Naive thymus-derived CD4-positive, alpha-beta T cell (primary cell): Measurements from ENCODE around the gene ZNF526. TPM values are rescaled to one million over a fixed set of nuclear protein-coding genes. Genes with fewer than 3 reads are reported as not detected.

Source experiments
- ATAC-seq: fragments of 150-1000 bp; cut with Tn5 transposase; 2 replicates; pipeline ENCODE4 v1.10.0; 2021; ENCODE audit warnings: mild to moderate bottlenecking, moderate library complexity
- CTCF ChIA-PET: fragments of 350-600 bp; sonication (Branson Sonifier 250); formaldehyde crosslinking; loops from one replicate; lab custom pipeline; 2021; ENCODE audit warnings: antibody characterized with exemption; lab: Charles Lee
- POLR2A ChIA-PET: fragments of 350-600 bp; sonication (Branson Sonifier 250); formaldehyde crosslinking; loops from one replicate; lab custom pipeline; 2021; ENCODE audit warnings: antibody characterized with exemption, inconsistent platforms; lab: Charles Lee
- DNase-seq, 9 donors: peaks; one replicate each; pipeline versions ENCODE4 v3.0.0 to v3.0.0-alpha.2; 2020 to 2022; ENCODE audit warnings: mixed read lengths in 1 of 9
- H3K27ac ChIP-seq: one replicate; pipeline ENCODE4 v1.7.0; 2013; ENCODE audit warnings: mild to moderate bottlenecking, low read depth, low read length, moderate library complexity
- H3K27me3 ChIP-seq, 2 donors: one replicate each; pipeline ENCODE4 v1.7.0; 2013; ENCODE audit warnings: low read length in 2 of 2, mild to moderate bottlenecking in 2 of 2, moderate library complexity in 2 of 2; ENCODE audit not compliant: control insufficient read depth in 2 of 2, insufficient read depth in 2 of 2
- H3K36me3 ChIP-seq, 3 experiments: 1 replicate in 2 of 3; 2 replicates in 1 of 3; pipeline ENCODE4 v1.7.0; 2013; ENCODE audit warnings: low read length in 3 of 3, mild to moderate bottlenecking in 3 of 3, moderate library complexity in 1 of 3; ENCODE audit not compliant: insufficient read depth in 3 of 3, control insufficient read depth in 2 of 3
- H3K4me1 ChIP-seq, 2 donors: one replicate each; pipeline ENCODE4 v1.7.0; 2013; ENCODE audit warnings: low read length in 2 of 2, mild to moderate bottlenecking in 2 of 2, moderate library complexity in 1 of 2; ENCODE audit not compliant: control insufficient read depth in 2 of 2, insufficient read depth in 2 of 2
- H3K4me3 ChIP-seq: 2 replicates; pipeline ENCODE4 v1.7.0; 2013; ENCODE audit warnings: mild to moderate bottlenecking, low read length
- H3K9me3 ChIP-seq, 3 experiments: 1 replicate in 2 of 3; 2 replicates in 1 of 3; pipeline ENCODE4 v1.7.0; 2013; ENCODE audit warnings: low read length in 3 of 3; ENCODE audit not compliant: control insufficient read depth in 2 of 3
- H3K27ac Mint-ChIP-seq, 9 donors: one replicate each; pipeline ENCODE4 v1.8.0; 2020 to 2022; ENCODE audit warnings: mixed read lengths in 9 of 9, mild to moderate bottlenecking in 8 of 9, moderate library complexity in 5 of 9, inconsistent platforms in 2 of 9
- H3K27me3 Mint-ChIP-seq, 5 donors: one replicate each; pipeline ENCODE4 v1.8.0; 2021 to 2022; ENCODE audit warnings: mixed read lengths in 5 of 5, mild to moderate bottlenecking in 1 of 5
- H3K36me3 Mint-ChIP-seq, 5 donors: one replicate each; pipeline ENCODE4 v1.8.0; 2020 to 2022; ENCODE audit warnings: mixed read lengths in 5 of 5, mild to moderate bottlenecking in 3 of 5, inconsistent platforms in 1 of 5
- H3K4me1 Mint-ChIP-seq, 7 donors: one replicate each; pipeline ENCODE4 v1.8.0; 2020 to 2022; ENCODE audit warnings: mixed read lengths in 7 of 7, mild to moderate bottlenecking in 3 of 7, inconsistent platforms in 1 of 7
- H3K4me3 Mint-ChIP-seq, 10 donors: one replicate each; pipeline ENCODE4 v1.8.0; 2020 to 2022; ENCODE audit warnings: mild to moderate bottlenecking in 10 of 10, mixed read lengths in 10 of 10, moderate library complexity in 6 of 10, inconsistent platforms in 2 of 10
- H3K9me3 Mint-ChIP-seq, 11 donors: one replicate each; pipeline ENCODE4 v1.8.0; 2020 to 2022; ENCODE audit warnings: mixed read lengths in 11 of 11, mild to moderate bottlenecking in 4 of 11, inconsistent platforms in 1 of 11, moderate library complexity in 1 of 11
- intact Hi-C, 2 donors: fragments of 100-400 bp; cut with micrococcal nuclease; formaldehyde crosslinking; loops; one replicate each; pipeline ENCODE4 v1.15.1; 2023
- polyA plus RNA-seq, 2 donors: library from polyadenylated mRNA; unstranded; fragments of 300-500 nt; fragmentation: Illumina TruSeq; gene quantifications; one replicate each; pipeline ENCODE4 v1.2.3, GENCODE V29; 2021
- total RNA-seq, 6 experiments: library from RNA in 5 of 6; stranded (reverse) in 5 of 6; gene quantifications; 1 replicate in 5 of 6; 2 replicates in 1 of 6; pipeline ENCODE4 v1.2.3 and lab custom pipeline; 2021 to 2026

ZNF526 gene
- total and polyA plus RNA-seq, 7 experiments from 2014 or later, result 4.0 to 25.2 (median 11.8) TPM

DNA sequence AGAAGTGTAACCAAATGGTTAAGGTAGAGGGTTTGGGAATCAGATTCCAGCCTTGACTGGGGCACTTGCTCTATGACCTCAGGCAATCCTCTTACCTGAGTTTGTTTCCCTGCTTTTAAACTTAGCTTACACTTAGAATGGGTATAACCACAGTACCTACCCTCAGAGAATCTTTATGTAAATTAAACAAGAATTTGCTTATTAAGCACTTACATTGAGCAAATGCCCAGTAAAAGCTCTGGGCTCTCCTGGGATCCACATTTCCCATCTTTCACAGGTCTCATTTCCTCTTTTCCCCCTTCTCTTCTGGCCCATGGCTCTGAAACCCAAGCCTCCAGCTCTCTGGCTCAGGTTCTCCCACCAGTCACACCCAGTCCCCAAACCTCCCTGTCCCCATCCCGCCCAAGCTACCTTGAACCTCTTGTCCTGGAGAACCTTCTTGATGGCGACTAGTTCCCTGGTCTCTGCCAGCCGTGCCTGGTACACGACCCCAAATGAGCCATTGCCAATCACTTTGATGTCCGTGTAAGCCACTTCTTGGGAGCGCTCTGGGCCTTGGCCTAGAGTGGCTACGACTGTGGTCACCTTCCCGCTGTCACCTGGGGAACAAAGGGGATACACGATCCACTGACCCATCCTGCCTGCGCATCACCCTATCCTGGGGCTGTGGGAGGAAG, 19.6 kb downstream of the ZNF526 start:
- Mint-ChIP-seq H3K4me1 (peaks cover 37 to 62% (median 48%) of the 10 kb centered on the region in 7 donors), H3K27ac (peak overlapping the region in 7 of 9 donors; percentile 36 to 83 (median 72)), H3K36me3 (peaks cover 0 to 23% (median 5%) of the 10 kb centered on the region in 5 donors), H3K27me3 (no peaks in the 10 kb centered on the region), H3K9me3 (no peaks in the 10 kb centered on the region), H3K4me3 (peak overlapping the region in 5 of 10 donors; percentile 3 to 72 (median 38))
- intact Hi-C loops, result loop anchor here (5.0 to 10.0 kb wide), 3 partner anchors 183 to 1797 kb away; partner anchors contain the start of genes SERTAD3 (in 2 of the 2) and ARHGEF1 (in 1 of the 2)
- Histone ChIP-seq H3K4me3 (no peak overlapping the region), H3K27me3 (no peaks in the 10 kb centered on the region), H3K27ac (peak overlapping the region; percentile 2), H3K4me1 (peaks cover 24 to 38% of the 10 kb centered on the region in 2 donors), H3K36me3 (peaks cover 6 to 41% (median 16%) of the 10 kb centered on the region in 3 experiments), H3K9me3 (no peaks in the 10 kb centered on the region)
- CTCF ChIA-PET, result interaction anchor here (1.4 to 2.1 kb wide), 3 partner anchors 20 to 131 kb away, joined by 3 to 7 read pairs (median 3); no protein-coding TSS in a partner anchor
- POLR2A ChIA-PET, result interaction anchor here (0.5 to 8.2 kb wide), 4 partner anchors 15 to 378 kb away, joined by 3 to 84 read pairs (median 4); partner anchors contain the start of genes DEDD2 and ZNF526
- ATAC-seq, result no peak
- no peak for DNase-seq

DNA sequence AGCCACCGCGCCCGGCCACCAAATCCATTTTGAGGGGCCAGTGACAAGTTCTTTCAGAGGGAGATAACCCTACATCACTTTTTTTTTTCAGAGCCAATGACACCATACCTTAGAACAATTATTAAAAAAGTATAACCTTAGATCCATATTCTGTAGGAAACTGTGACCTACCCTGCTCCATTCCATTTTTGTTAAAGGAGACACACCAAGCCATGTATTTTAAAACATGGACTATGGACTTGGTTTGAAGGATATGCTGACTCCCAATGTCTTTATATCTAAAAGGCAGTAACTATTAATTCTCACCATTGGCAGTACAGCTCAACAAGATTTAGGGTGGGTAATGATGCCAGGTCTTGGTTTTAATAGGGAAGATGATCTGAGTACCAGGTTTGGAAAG, 21.2 kb downstream of the ZNF526 start:
- DNase-seq (no peak), ATAC-seq (no peak)
- Mint-ChIP-seq H3K4me3 (peak overlapping the region; percentile 72 to 92 (median 86)), H3K9me3 (no peaks in the 10 kb centered on the region), H3K27me3 (no peaks in the 10 kb centered on the region), H3K4me1 (peaks cover 41 to 64% (median 56%) of the 10 kb centered on the region in 7 donors), H3K36me3 (peaks cover 0 to 16% (median 4%) of the 10 kb centered on the region in 5 donors), H3K27ac (peak overlapping the region in 8 of 9 donors; percentile 59 to 95 (median 78))
- H3K27ac ChIP-seq, result peak overlapping the region; percentile 95
- H3K9me3 ChIP-seq, result no peaks in the 10 kb centered on the region
- POLR2A ChIA-PET, result interaction anchor here (0.6 to 8.2 kb wide), 7 partner anchors 8 to 109 kb away, joined by 3 to 84 read pairs (median 4); partner anchors contain the start of genes DEDD2, POU2F2 and ZNF526
- CTCF ChIA-PET, result interaction anchor here (0.7 to 5.7 kb wide), 2 partner anchors 13 to 21 kb away, joined by 5 to 24 read pairs; partner anchors contain the start of gene ZNF526
- peaks cover 28 to 42% of the 10 kb centered on the region in 2 donors for H3K4me1 ChIP-seq
- H3K36me3 ChIP-seq, result peaks cover 6 to 25% (median 6%) of the 10 kb centered on the region in 3 experiments
- intact Hi-C loops, result loop anchor here (5.0 to 10.0 kb wide), 3 partner anchors 181 to 1799 kb away; partner anchors contain the start of genes SERTAD3 (in 2 of the 2) and ARHGEF1 (in 1 of the 2)
- no peaks in the 10 kb centered on the region for H3K27me3 ChIP-seq
- peak overlapping the region; percentile 78 for H3K4me3 ChIP-seq

GRCh38 chr19:42242069-42242511, 22.0 kb downstream of the ZNF526 start:
- ATAC-seq, result no peak
- DNase-seq, result no peak
- POLR2A ChIA-PET, result interaction anchor here (0.6 to 8.2 kb wide), 17 partner anchors 9 to 879 kb away, joined by 3 to 84 read pairs (median 5); partner anchors contain the start of genes CIC, DEDD2, PAFAH1B3 and POU2F2

GRCh38 chr19:42242512-42243409, 22.6 kb downstream of the ZNF526 start, which contains the start of gene GSK3A:
TSS of gene GSK3A (minus strand) at chr19:42242602. CDS start at chr19:42242465, 137 bp downstream.
- Mint-ChIP-seq H3K36me3 (peaks cover 0 to 10% (median 4%) of the 10 kb centered on the region in 5 donors), H3K4me3 (peak within 1 kb of the TSS; percentile 83 to 97 (median 96)), H3K4me1 (peaks cover 39 to 66% (median 60%) of the 10 kb centered on the region in 7 donors), H3K9me3 (no peaks in the 10 kb centered on the region), H3K27ac (peak within 1 kb of the TSS; percentile 89 to 99 (median 96)), H3K27me3 (no peaks in the 10 kb centered on the region)
- ATAC-seq (peak; percentile 84), DNase-seq (peak; percentile 89 to 99 (median 97))
- peak within 1 kb of the TSS; percentile 78 for H3K4me3 ChIP-seq
- CTCF ChIA-PET, result interaction anchor here (0.6 to 5.7 kb wide), 12 partner anchors 9 to 134 kb away, joined by 3 to 24 read pairs (median 4); partner anchors contain the start of genes POU2F2 and ZNF526
- no peaks in the 10 kb centered on the region for H3K9me3 ChIP-seq
- peaks cover 4 to 19% (median 6%) of the 10 kb centered on the region in 3 experiments for H3K36me3 ChIP-seq
- intact Hi-C loops, result loop anchor here (1.0 to 10.0 kb wide), 15 partner anchors 22 to 1800 kb away; partner anchors contain the start of genes PAFAH1B3 (in 2 of the 2), PRR19 (in 2 of the 2), RABAC1 (in 2 of the 2) and SERTAD3 (in 2 of the 2)
- H3K27me3 ChIP-seq, result no peaks in the 10 kb centered on the region
- H3K4me1 ChIP-seq, result peaks cover 28 to 42% of the 10 kb centered on the region in 2 donors
- POLR2A ChIA-PET, result interaction anchor here (0.5 to 8.2 kb wide), 23 partner anchors 9 to 979 kb away, joined by 3 to 84 read pairs (median 5); partner anchors contain the start of genes CIC, DEDD2, PAFAH1B3 and POU2F2
- H3K27ac ChIP-seq, result peak within 1 kb of the TSS; percentile 95

More at GRCh38 chr19:42242069-42242511, 22.0 kb downstream of the ZNF526 start:
- peaks cover 4 to 19% (median 6%) of the 10 kb centered on the region in 3 experiments for H3K36me3 ChIP-seq
- H3K9me3 ChIP-seq, result no peaks in the 10 kb centered on the region
- H3K27me3 Mint-ChIP-seq, result no peaks in the 10 kb centered on the region
- H3K27me3 ChIP-seq, result no peaks in the 10 kb centered on the region
- peak overlapping the region; percentile 95 for H3K27ac ChIP-seq
- intact Hi-C loops, result loop anchor here (1.0 to 10.0 kb wide), 9 partner anchors 22 to 1800 kb away; partner anchors contain the start of genes SERTAD3 (in 2 of the 2), ZNF526 (in 2 of the 2), ARHGEF1 (in 1 of the 2) and RABAC1 (in 1 of the 2)
- no peaks in the 10 kb centered on the region for H3K9me3 Mint-ChIP-seq
- H3K4me3 Mint-ChIP-seq, result peak overlapping the region; percentile 83 to 92 (median 86)
- H3K4me1 Mint-ChIP-seq, result peaks cover 39 to 66% (median 60%) of the 10 kb centered on the region in 7 donors
- peaks cover 28 to 42% of the 10 kb centered on the region in 2 donors for H3K4me1 ChIP-seq
- CTCF ChIA-PET, result interaction anchor here (0.6 to 5.7 kb wide), 7 partner anchors 22 to 133 kb away, joined by 3 to 24 read pairs (median 4); partner anchors contain the start of genes POU2F2 and ZNF526
- peaks cover 0 to 10% (median 4%) of the 10 kb centered on the region in 5 donors for H3K36me3 Mint-ChIP-seq
- peak overlapping the region; percentile 73 to 96 (median 89) for H3K27ac Mint-ChIP-seq
- H3K4me3 ChIP-seq, result peak overlapping the region; percentile 78
